Testis (tissue), 2 donors: ENCODE measurements around the gene TMEM106C.

Experiments
- CTCF ChIP-seq, 3 experiments: fragments of 450-650 bp in 2 of 3; fragments of 200-600 bp in 1 of 3; sonication (generic) in 1 of 3; IDR thresholded peaks; one replicate each; pipeline ENCODE4 v1.5.1; 2016 to 2019; ENCODE audit warnings: antibody characterized with exemption in 3 of 3, mild to moderate bottlenecking in 2 of 3, moderate library complexity in 1 of 3
- POLR2A ChIP-seq: fragments of 450-650 bp; IDR thresholded peaks from one replicate; pipeline ENCODE4 v1.6.1; 2017; ENCODE audit warnings: antibody characterized with exemption, mild to moderate bottlenecking, moderate library complexity

- no peak for TF ChIP-seq CTCF (IDR thresholded peaks at IDR 0.05)
- no peak for TF ChIP-seq POLR2A
Observed at GRCh38 chr12:48002773-48003218, 39.4 kb downstream of the TMEM106C start.
